NCI-H446 (cell line): Measurements from ENCODE around the gene TMEM163.

Experiments used
- DNase-seq, 2 experiments: peaks; one replicate each; lab custom pipeline; 2025; lab: John Stamatoyannopoulos, UW

Gene TMEM163

DNA sequence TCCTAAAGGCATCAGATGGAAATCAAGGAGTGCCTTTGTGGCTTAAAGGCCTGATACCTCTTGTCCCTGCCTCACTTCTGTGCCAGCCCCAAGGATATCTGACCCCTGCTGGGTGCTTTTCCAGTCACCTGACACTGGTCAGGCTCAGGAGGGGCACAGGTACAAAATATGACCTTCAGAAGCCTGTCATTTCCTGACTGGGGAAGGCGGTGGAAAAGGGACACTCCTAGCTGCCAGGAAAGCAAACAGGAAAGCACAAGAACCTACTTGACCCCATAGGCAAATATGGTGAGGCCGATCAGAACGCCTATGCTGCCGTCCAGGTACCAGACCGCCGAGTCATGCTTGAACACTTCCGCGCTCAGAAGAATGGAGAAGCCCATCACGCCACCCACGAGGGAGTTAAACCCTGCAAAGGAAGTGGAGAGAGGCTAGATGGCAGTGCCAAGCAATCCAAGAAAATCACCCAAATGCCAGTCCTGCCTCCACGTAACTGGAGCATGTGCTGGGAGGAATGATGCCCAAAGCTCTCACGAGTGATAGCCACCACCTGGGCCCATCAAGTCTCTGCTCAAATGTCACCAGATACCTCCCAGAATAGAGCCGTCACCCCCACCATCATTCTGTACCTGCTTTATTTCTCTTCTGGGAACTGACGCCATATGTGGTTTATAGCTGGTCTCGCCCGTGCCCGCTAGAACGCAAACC is 260.9 kb downstream of the TMEM163 start:
- DNase-seq: no peak

DNA sequence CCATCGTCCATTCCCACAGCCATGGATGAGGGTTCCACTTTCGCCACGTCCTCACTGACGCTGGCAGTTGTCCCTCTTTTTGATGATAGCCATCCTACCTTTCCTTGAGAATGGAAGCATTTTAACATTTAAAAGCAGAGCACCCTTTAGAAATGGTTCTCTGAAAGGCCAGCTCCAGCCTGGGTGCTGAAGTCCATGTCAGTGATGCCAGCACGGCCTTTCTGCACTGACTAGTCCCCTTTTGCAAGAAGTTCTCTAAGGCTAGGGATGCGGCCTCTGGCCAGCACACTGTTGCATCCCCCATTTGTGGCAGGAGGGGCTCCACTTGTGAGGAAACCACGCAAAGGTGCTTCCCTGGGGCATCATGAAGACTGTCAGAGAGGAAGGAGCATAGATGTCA is 261.4 kb downstream of the TMEM163 start:
- DNase-seq: no peak

DNA sequence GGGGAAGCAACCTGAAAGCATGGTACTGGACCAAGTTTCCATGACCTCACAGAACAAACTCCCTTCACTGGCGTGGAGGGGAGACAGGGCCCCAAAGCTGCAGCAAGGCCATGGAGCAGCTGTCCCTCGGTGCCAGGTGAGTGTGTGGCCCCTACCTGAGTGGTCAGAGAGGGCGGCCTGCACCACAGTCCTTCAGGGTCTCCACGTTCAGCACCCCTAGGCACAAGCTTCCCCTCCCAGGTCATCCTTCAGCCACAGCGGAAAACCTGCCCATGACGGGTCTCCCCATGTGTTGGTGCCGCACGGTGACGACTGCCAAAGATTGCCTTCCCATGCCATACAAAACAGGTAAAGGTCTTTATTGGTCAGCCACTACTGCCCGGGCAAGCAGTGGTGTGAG is 263.4 kb downstream of the TMEM163 start:
- no peak for DNase-seq

DNA sequence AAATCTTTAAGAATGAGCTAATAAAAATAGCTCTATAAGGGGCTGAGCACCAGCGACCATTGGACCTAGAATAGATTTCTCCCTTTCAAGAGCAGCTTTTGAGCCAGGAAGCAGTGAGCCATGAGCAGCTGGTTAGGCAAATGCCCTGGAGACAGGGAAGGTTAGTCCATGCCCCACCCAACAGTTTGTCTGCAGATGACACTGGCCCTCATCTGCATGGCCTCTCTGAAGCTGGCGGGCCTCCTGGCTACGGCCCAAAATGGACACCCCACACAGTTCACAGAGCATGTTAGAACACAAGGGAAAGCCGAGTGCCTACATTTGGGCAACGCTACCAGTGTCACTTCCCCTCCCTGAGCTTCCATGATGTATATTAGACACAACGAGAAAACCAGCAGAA is 263.9 kb downstream of the TMEM163 start:
- no peak for DNase-seq

DNA sequence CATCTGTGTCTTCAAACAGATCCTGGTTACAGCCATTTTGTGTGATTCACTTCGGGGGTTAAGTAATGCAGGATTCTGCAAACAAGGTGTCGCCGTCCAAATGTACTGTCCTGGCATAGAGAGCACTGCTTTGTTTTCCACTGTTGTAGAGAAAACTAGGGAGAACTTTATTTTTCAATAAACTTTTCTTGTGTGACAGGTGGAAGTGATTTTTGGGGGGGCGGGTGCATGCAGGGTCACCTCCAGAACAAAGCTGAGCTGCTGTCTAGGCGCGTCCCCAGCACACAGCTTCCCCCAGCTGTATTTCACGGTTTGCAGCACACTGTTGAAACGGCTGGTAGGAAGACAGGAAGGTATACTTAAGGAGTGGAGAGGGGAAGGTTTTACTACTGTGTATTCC is 264.4 kb downstream of the TMEM163 start:
- no peak for DNase-seq

- no peak for DNase-seq
These were observed 264.8 kb downstream of the TMEM163 start for GRCh38 chr2:134453973-134454372.

- no peak for DNase-seq
These were observed 265.3 kb downstream of the TMEM163 start for GRCh38 chr2:134453476-134453875.

- no peak for DNase-seq
These were observed 266.6 kb downstream of the TMEM163 start for GRCh38 chr2:134452042-134452733.

DNA sequence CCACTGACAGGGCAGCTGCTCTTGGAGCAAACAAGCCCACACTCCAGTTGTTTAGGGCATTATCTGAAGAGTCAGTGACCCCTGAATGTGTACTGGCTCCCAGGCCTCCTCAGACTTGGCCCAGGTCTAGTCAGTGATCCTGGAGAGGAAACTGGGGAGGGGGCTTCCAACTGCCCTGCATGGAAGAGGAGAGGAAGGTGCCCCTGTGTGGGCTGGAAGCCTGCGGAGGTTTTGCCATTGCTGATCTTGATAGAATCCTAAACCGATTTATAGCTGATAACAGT is 267.5 kb downstream of the TMEM163 start:
- no peak for DNase-seq

- DNase-seq: no peak
These were observed 268.9 kb downstream of the TMEM163 start for GRCh38 chr2:134449751-134450513.

GRCh38 chr2:134449157-134449556 is 269.6 kb downstream of the TMEM163 start:
- DNase-seq: no peak

DNA sequence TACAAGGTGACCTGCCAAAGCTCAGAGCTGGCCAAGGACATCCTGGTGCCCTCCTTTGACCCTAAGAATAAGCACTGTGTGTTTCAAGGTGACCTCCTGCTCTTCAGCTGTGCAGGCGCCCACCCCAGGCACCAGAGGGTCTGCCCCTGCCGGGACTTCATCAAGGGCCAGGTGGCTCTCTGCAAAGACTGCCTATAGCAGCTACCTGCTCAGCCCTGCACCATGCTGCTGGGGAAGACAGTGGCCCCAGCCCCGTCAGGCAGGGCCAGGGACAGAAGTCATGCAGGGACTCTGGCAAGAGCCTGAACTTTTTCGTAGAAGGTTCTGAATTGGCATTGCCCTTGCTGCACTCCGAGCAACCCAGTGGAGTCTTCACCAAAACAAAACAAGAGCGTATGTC is 270.1 kb downstream of the TMEM163 start:
- no peak for DNase-seq

GRCh38 chr2:134447669-134448068 is 271.1 kb downstream of the TMEM163 start:
- DNase-seq: no peak

- DNase-seq: peak; percentile 5 to 62
These were observed 272.3 kb downstream of the TMEM163 start for GRCh38 chr2:134446383-134447017.

DNA sequence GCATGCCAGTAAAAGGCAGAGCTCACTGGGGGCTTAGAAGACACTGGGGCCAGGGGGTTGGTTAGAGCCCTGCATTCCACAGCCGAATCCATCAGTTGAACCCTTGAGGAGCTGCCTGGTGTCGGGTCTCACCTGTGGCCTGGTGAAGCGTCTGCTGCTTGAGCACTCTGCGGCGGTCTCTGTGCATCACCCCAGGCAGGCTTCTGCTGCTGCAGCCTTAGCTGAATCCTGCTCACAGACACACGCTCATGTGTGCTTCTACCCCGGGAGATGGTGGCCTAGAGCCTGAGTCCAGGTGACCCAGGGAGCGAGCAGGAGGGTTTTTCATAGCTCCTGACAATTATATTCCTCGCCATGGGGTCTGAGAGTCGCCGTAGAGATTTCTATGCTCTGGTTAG is 272.8 kb downstream of the TMEM163 start:
- DNase-seq: no peak

GRCh38 chr2:134445116-134445515 is 273.7 kb downstream of the TMEM163 start:
- no peak for DNase-seq

- no peak for DNase-seq
These were observed 274.9 kb downstream of the TMEM163 start for GRCh38 chr2:134443814-134444480.

DNA sequence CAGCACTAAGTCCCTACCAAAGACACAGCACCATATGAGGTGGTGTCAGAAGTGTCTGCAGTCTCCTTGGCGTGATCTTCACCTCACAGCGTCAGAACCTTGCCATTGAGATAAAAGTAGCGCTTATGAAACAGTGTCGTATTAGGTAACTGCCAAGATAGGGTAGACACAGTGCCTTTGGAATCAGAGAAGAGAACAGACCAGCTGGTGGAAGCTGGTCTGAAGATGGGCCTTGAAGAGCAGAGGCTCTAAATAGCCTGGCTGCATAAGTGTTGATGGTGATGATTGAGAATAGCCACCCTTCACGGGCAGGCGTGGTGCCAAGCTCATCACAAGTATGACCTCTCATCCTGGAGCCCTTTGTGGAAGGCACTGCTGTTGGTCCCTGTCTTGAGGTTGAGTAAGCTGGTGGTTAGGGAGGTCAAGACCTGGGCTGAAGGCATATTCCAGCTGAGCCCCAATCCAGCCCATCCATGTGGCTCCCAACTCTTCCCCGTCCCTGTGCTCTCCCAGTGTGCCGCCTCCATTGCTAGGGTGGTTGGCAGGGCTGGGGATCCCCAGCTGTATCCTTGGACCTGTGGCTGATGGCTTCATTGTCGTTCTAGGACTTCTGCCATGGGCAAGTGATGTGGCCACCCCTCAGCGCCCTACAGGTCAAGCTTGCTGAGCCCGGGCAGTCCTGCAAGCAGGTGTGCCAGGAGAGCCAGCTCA is 277.5 kb downstream of the TMEM163 start:
- DNase-seq: no peak

- DNase-seq: no peak
These were observed 278.4 kb downstream of the TMEM163 start for GRCh38 chr2:134440336-134440909.

DNA sequence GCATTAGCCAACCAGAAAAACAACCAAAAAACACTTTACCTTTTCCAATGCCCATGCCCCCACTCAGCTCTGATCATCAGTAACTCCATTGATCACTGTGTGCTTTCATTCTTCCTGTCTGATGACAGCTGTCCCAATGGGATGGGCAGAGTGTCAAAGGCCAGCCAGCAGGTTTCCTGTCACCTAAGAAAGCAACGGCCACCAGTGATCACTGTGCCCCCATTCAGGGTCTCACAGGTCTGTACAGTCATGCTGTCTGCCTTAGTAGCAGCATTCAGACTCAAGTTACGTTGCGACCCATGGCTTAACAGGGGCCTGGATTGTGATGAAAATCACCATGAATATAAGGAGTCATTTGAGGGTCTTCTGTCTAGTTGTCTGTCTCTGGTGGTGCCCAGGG is 280.4 kb downstream of the TMEM163 start:
- no peak for DNase-seq

DNA sequence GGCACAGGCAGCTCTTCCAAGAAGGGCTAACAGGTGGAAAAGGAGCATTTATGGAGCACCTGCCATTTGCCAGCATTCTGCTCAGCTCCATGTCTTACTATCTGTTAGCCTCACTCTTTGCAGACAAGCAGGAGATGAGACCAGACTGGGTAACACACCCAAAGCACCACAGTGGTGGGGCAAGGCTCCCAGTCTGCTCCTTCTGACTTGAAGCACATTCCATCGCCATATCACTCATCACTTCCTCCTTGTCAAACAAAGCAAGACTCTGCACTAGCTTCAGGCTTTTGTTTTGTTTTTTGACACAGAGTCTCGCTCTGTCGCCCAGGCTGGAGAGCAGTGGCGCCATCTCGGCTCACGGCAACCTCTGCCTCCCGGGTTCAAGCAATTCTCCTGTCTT is 282.1 kb downstream of the TMEM163 start:
- no peak for DNase-seq
